Neuronal stem cell (in vitro differentiated cells): Measurements from ENCODE around the gene PAGE5.

ENCODE experiments used
- DNase-seq: peaks from one replicate; pipeline ENCODE4 v3.0.0-alpha.2; 2013; ENCODE audit warnings: low spot score
- H2AFZ ChIP-seq: one replicate; pipeline ENCODE4 v1.6.1; 2013; ENCODE audit warnings: mild to moderate bottlenecking, low read length, inconsistent platforms
- H2AK5ac ChIP-seq: 2 replicates; pipeline ENCODE4 v1.6.1; 2013; ENCODE audit warnings: low read depth, mild to moderate bottlenecking, inconsistent platforms, low read length, moderate library complexity, mixed read lengths
- H2BK120ac ChIP-seq: 2 replicates; pipeline ENCODE4 v1.6.1; 2013; ENCODE audit warnings: low read depth, mild to moderate bottlenecking, inconsistent platforms, low read length, moderate library complexity, mixed read lengths
- H2BK12ac ChIP-seq: one replicate; pipeline ENCODE4 v1.6.1; 2013; ENCODE audit warnings: low read length, inconsistent platforms
- H2BK15ac ChIP-seq: 2 replicates; pipeline ENCODE4 v1.6.1; 2013; ENCODE audit warnings: mild to moderate bottlenecking, low read length, inconsistent platforms, mixed read lengths
- H2BK5ac ChIP-seq: one replicate; pipeline ENCODE4 v1.6.1; 2013; ENCODE audit warnings: inconsistent platforms, mild to moderate bottlenecking, low read length, moderate library complexity
- H3K14ac ChIP-seq: one replicate; pipeline ENCODE4 v1.6.1; 2013; ENCODE audit warnings: low read length, inconsistent platforms
- H3K18ac ChIP-seq: 2 replicates; pipeline ENCODE4 v1.6.1; 2013; ENCODE audit warnings: low read length, inconsistent platforms
- H3K23ac ChIP-seq: 2 replicates; pipeline ENCODE4 v1.6.1; 2013; ENCODE audit warnings: low read depth, mild to moderate bottlenecking, mixed read lengths, low read length, inconsistent platforms; ENCODE audit not compliant: poor library complexity
- H3K27ac ChIP-seq: replicated peaks from 3 replicates; pipeline ENCODE4 v1.5.1; 2013; ENCODE audit warnings: low read length, inconsistent platforms
- H3K27me3 ChIP-seq, 3 experiments: 2 replicates each; pipeline ENCODE4 v1.6.1; 2013; ENCODE audit warnings: low read length in 3 of 3, mild to moderate bottlenecking in 2 of 3, inconsistent platforms in 1 of 3, low read depth in 1 of 3, mixed read lengths in 1 of 3, moderate library complexity in 1 of 3; ENCODE audit not compliant: control insufficient read depth in 3 of 3, insufficient read depth in 3 of 3
- H3K36me3 ChIP-seq, 2 donors: replicated peaks in 1 of 2; 2 replicates each; pipeline ENCODE4 v1.6.1; 2013; ENCODE audit warnings: low read length in 2 of 2; ENCODE audit not compliant: control insufficient read depth in 2 of 2, insufficient read depth in 2 of 2
- H3K4ac ChIP-seq: 2 replicates; pipeline ENCODE4 v1.6.1; 2013; ENCODE audit warnings: inconsistent platforms, mild to moderate bottlenecking, low read length, moderate library complexity
- H3K4me1 ChIP-seq, 2 donors: 1 replicate in 1 of 2; 2 replicates in 1 of 2; pipeline ENCODE4 v1.6.1; 2013; ENCODE audit warnings: low read length in 2 of 2, low read depth in 1 of 2; ENCODE audit not compliant: control insufficient read depth in 2 of 2, insufficient read depth in 1 of 2
- H3K4me2 ChIP-seq: one replicate; pipeline ENCODE4 v1.6.1; 2013; ENCODE audit warnings: mild to moderate bottlenecking, low read length, inconsistent platforms; ENCODE audit not compliant: insufficient read depth, poor library complexity, severe bottlenecking
- H3K4me3 ChIP-seq, 2 donors: 2 replicates each; pipeline ENCODE4 v1.5.1; 2013; ENCODE audit warnings: low read length in 2 of 2, mild to moderate bottlenecking in 2 of 2, inconsistent platforms in 1 of 2, moderate library complexity in 1 of 2
- H3K79me1 ChIP-seq: one replicate; pipeline ENCODE4 v1.6.1; 2013; ENCODE audit warnings: low read depth, mild to moderate bottlenecking, inconsistent platforms, low read length, moderate library complexity
- H3K9ac ChIP-seq: one replicate; pipeline ENCODE4 v1.6.1; 2013; ENCODE audit warnings: mild to moderate bottlenecking, low read depth, low read length, inconsistent platforms; ENCODE audit not compliant: poor library complexity
- H3K9me3 ChIP-seq, 2 donors: replicated peaks in 1 of 2; 2 replicates each; pipeline versions ENCODE3 to v1.6.1; 2013; ENCODE audit warnings: low read length in 2 of 2, mild to moderate bottlenecking in 2 of 2, inconsistent platforms in 1 of 2, low read depth in 1 of 2, mixed read lengths in 1 of 2, moderate library complexity in 1 of 2; ENCODE audit not compliant: control insufficient read depth in 2 of 2, insufficient read depth in 1 of 2
- H4K8ac ChIP-seq: one replicate; pipeline ENCODE4 v1.6.1; 2013; ENCODE audit warnings: low read depth, mild to moderate bottlenecking, inconsistent platforms, low read length, moderate library complexity
- H4K91ac ChIP-seq: one replicate; pipeline ENCODE4 v1.6.1; 2013; ENCODE audit warnings: low read length, low read depth, mild to moderate bottlenecking, inconsistent platforms; ENCODE audit not compliant: poor library complexity
- WGBS, 2 donors: extraction: QIAGEN DNeasy Blood & Tissue Kit; methylation state at CpG; one replicate each; pipeline ENCODE4 v1.1.7; 2013; ENCODE audit warnings: missing lambda C conversion rate in 2 of 2, mixed read lengths in 1 of 2; ENCODE audit not compliant: insufficient read length in 2 of 2, insufficient replicate concordance in 1 of 2; ENCODE audit errors: extremely low coverage in 2 of 2; 5-methylcytosine and 5-hydroxymethylcytosine counted together

Gene PAGE5

DNA sequence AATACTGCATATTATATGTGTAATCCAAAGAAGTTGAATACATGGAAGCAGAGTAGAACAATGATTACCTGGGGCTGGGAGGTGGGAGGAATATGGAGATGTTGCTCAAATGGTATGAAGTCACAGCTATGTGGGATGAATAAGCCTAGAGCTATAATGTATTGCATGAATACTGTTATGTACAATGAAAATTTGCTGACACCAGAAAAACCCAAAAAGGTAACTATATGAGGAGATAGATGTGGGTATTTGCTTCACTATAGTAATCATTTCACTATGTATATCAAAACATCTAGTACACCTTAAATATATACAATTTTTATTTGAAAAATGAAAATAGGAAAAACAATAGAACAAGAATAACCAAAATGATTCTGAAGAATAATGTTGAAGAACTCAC lies 33.4 kb downstream of the PAGE5 start:
- no peaks in the 10 kb centered on the region for H3K9me3 ChIP-seq
- no peak overlapping the region for H2AK5ac ChIP-seq
- no peak overlapping the region for H4K8ac ChIP-seq
- no peaks in the 10 kb centered on the region for H3K27me3 ChIP-seq
- H2BK12ac ChIP-seq = no peak overlapping the region
- no peak for DNase-seq
- no peak overlapping the region for H3K4me2 ChIP-seq
- H3K36me3 ChIP-seq = no peaks in the 10 kb centered on the region
- H2AFZ ChIP-seq = no peak overlapping the region
- H3K4me1 ChIP-seq = no peaks in the 10 kb centered on the region
- H2BK15ac ChIP-seq = no peak overlapping the region
- no peak overlapping the region for H2BK120ac ChIP-seq
- H3K23ac ChIP-seq = no peak overlapping the region
- H3K18ac ChIP-seq = no peak overlapping the region
- no peak overlapping the region for H3K9ac ChIP-seq
- no peak overlapping the region for H4K91ac ChIP-seq
- H3K79me1 ChIP-seq = no peaks in the 10 kb centered on the region
- no peak overlapping the region for H2BK5ac ChIP-seq
- H3K14ac ChIP-seq = no peak overlapping the region
- no peak overlapping the region for H3K27ac ChIP-seq
- H3K4me3 ChIP-seq = no peak overlapping the region
- no peak overlapping the region for H3K4ac ChIP-seq

DNA sequence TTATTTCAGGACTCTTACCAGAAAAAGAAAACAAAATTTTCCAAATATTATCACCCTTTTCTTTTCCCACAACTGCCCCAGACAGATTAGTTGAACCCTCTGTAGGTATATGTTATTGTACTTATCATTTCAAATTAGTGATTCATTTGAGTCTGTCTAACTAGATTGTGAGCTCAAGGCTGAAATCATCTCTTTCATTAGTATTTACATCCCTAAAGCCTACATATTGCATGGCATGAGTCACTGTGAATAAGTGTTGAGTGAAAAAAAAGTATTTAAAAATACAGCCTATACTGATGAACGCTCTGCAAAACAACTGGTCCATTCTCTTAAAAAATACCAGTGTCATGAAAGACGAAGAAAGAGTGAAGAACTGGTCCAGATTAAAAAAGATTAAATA lies 40.7 kb downstream of the PAGE5 start:
- WGBS, 2 donors = no CpG with 5 or more reads among the region's 2 CpGs
- H2BK15ac ChIP-seq = no peak overlapping the region

GRCh38 chrX:55264816-55265215 lies 44.7 kb downstream of the PAGE5 start, which contains the start of gene PAGE3:
Gene PAGE3 (minus strand): TSS chrX:55264916. CDS start chrX:55263903, 1,013 bp downstream.
- no peaks in the 10 kb centered on the region for H3K79me1 ChIP-seq
- H2BK15ac ChIP-seq = no peak within 1 kb of the TSS
- H2BK5ac ChIP-seq = no peak within 1 kb of the TSS
- H3K14ac ChIP-seq = no peak within 1 kb of the TSS
- no peak within 1 kb of the TSS for H2BK120ac ChIP-seq
- H2AK5ac ChIP-seq = no peak within 1 kb of the TSS
- no peak within 1 kb of the TSS for H3K4me3 ChIP-seq
- H4K8ac ChIP-seq = no peak within 1 kb of the TSS
- WGBS, 2 donors = no CpG with 5 or more reads among the region's 5 CpGs
- no peak within 1 kb of the TSS for H3K9ac ChIP-seq
- no peak for DNase-seq
- H2AFZ ChIP-seq = no peak within 1 kb of the TSS
- no peaks in the 10 kb centered on the region for H3K9me3 ChIP-seq
- H3K4me1 ChIP-seq = no peaks in the 10 kb centered on the region
- no peaks in the 10 kb centered on the region for H3K27me3 ChIP-seq
- no peak within 1 kb of the TSS for H2BK12ac ChIP-seq
- H3K27ac ChIP-seq = no peak within 1 kb of the TSS
- H3K4me2 ChIP-seq = no peak within 1 kb of the TSS
- no peak within 1 kb of the TSS for H3K4ac ChIP-seq
- H3K36me3 ChIP-seq = no peaks in the 10 kb centered on the region
- H3K23ac ChIP-seq = no peak within 1 kb of the TSS
- no peak within 1 kb of the TSS for H4K91ac ChIP-seq
- H3K18ac ChIP-seq = no peak within 1 kb of the TSS

More for the DNA sequence above, 40.7 kb downstream of the PAGE5 start:
- no peak overlapping the region for H4K91ac ChIP-seq
- no peak overlapping the region for H3K4ac ChIP-seq
- H3K9ac ChIP-seq = no peak overlapping the region
- no peak overlapping the region for H3K14ac ChIP-seq
- no peaks in the 10 kb centered on the region for H3K79me1 ChIP-seq
- no peak overlapping the region for H2AK5ac ChIP-seq
- no peak overlapping the region for H2BK12ac ChIP-seq
- H2BK120ac ChIP-seq = no peak overlapping the region
- H3K27me3 ChIP-seq = no peaks in the 10 kb centered on the region
- no peaks in the 10 kb centered on the region for H3K36me3 ChIP-seq
- no peak overlapping the region for H3K4me3 ChIP-seq
- H3K18ac ChIP-seq = no peak overlapping the region
- no peak overlapping the region for H2AFZ ChIP-seq
- H3K27ac ChIP-seq = no peak overlapping the region
- H3K9me3 ChIP-seq = no peaks in the 10 kb centered on the region
- no peak overlapping the region for H3K23ac ChIP-seq
- no peaks in the 10 kb centered on the region for H3K4me1 ChIP-seq
- DNase-seq = no peak
- no peak overlapping the region for H2BK5ac ChIP-seq
- no peak overlapping the region for H4K8ac ChIP-seq
- no peak overlapping the region for H3K4me2 ChIP-seq
